HG03460 (cell line): ENCODE results near the gene TSC22D1.
"Not testable (repeated sequence)": the region's sequence is repeated elsewhere in the genome, so short reads cannot be mapped to it uniquely, and the experiment has no call there.

ENCODE experiments used
- ATAC-seq: cut with Tn5 transposase; IDR thresholded peaks from one replicate; pipeline ENCODE4 v1.9.1; 2021; ENCODE audit not compliant: unreplicated experiment

Gene TSC22D1

DNA sequence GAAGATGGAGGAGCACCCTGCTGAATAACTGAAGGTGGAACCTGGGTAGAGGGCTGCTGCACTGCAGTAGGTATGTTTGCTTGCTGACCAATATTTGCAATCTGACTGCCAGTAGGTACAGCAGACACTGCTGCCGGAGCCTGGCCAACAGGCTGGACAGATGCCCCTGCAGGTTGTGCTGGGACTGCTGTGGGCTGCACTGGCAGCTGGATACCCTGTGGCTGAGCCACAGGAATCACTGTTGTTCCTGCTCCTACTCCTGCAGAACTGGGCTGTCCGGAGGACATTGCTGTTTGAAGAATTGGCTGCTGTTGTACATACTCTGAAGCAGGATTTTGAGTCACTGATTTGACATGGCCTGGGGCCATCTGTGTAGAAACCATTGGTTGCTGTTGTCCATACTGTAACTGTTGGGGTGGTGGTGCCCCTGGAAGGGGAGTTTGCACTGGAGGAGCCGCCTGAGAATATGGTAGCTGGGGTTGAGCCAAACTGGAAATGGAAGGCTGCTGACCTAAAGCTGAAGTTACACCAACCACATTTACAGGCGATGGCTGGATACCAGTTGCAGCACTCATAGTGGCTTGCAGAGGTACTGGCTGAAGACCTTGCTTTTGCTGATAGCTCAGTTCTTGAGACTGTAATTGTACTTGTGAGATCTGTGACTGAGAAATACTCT lies 2.2 kb downstream of the TSC22D1 start:
- no peak for ATAC-seq

DNA sequence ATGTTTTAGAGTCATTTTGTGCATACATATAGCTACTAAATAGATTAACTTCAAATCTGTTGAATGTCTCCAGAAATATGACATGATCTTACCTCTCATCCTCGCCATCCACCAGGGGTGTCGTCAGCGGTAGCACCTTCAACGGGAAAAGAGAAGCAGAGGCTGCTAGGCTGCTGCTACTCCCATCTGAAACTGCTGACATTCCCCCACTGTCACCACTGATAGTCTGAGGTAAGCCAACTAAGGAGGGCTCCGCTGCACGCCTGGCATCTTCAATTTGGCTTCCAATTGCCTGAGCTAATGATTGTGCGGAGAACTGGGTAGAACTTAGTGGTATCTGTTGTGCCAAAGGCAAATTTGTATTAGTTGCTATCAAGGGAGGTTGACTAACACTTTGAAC lies 3.1 kb downstream of the TSC22D1 start:
- no peak for ATAC-seq

DNA sequence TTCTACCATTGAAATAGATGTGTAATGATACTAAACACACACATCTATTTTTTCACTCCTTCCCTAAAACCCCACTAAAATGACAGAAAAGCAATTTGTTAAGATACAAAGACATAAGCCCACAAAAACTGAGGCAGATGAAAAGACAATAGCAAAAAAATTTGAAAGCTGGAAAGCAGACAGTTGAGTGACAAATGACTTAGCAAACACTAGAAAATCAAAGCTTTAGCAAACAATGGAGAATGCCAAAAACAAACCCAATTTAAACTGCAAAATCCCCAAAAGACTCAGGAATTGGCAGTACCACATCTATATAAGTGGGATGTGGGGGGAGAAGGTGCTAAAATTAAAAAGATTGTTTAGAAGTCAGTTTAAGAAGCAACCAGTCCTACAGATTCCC lies 9.5 kb downstream of the TSC22D1 start:
- no peak for ATAC-seq

DNA sequence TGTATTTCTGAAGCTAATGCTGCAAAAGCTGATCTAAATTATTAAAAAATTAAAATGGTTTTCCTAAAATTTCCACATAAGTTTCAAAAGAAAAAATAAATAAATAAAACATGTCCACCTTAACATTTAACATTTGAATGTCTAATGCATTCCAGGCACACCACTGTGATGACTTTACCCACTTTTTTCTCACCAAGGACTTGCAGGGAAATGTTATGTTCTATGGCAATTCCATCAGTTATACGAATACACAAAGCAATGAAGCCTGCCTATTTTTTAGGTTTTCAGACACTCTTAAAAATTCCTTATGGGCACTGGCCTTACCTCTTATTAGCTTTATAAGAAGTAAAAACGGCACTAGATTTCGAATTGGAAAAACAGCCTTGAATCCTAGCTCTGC lies 10.2 kb downstream of the TSC22D1 start:
- ATAC-seq = no peak

DNA sequence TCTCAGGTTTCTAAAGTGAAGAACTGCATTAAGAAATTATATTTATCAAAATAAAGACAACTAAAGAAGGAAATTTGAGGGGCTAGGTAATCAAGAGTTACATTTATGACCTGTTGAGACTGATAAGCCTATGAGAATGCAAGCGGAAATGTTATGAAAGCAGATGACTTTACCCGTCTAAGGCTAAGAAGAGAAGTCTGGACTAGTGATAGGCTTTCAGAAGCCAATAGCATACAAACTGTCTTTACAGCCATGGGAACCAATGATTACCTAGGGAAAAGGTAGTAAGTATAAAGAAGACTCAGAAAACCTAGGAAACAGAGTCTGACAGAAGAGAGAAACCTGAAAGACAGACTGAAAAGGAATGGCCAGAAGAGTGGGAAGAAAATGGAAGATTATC lies 11.2 kb downstream of the TSC22D1 start:
- no peak for ATAC-seq

DNA sequence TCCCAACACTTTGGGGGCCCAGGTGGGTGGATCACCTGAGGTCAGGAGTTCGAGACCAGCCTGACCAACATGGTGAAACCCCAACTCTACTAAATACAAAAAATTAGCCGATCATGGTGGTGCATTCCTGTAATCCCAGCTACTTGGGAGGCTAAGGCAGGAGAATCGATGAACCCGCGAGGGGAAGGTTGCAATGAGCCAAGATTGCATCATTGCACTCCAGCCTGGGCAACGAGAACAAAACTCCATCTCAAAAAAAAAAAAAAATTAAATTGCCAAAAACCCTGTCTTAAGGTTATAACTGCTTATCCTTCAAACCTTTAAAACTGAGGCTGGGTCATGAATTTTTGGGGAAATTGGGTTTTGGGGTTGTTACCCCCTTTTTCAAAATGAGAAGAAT lies 13.3 kb downstream of the TSC22D1 start:
- ATAC-seq = not testable (repeated sequence)

DNA sequence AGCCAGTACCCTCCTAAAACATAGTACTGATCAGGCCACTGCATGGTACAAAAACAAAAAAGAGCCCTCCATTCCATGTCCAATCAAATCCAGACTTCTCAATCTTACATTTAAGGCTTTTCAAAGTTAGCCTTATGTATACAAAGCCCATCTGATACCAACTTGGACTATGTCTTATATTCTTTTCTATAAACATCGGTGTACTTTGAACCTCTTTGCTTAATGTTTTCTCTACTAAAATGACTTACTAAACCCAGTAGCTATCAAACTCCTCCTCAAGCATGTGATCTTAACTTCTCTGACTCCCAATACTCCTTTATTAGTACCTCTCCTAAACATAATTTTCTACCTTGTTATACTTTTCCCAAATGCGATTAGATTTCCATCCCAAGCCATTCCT lies 14.8 kb downstream of the TSC22D1 start:
- ATAC-seq = no peak

DNA sequence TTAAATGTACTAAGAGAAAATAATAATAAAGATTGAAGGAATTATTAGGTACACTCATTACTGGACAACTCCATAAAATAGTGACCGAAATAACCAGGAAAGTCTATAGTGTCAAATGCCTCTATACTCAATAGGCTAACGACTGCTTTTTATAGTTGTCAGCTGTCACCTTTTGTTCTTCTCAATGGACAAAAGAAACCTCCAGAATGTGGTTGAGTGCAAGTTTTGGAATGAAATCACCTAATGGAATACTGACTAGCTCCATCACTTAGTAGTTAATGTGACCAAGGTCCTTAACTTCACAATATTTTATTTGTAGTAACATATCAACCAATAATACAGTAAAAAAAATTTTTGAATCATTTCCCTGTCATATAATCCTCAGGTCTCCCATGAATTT lies 18.1 kb downstream of the TSC22D1 start:
- no peak for ATAC-seq

DNA sequence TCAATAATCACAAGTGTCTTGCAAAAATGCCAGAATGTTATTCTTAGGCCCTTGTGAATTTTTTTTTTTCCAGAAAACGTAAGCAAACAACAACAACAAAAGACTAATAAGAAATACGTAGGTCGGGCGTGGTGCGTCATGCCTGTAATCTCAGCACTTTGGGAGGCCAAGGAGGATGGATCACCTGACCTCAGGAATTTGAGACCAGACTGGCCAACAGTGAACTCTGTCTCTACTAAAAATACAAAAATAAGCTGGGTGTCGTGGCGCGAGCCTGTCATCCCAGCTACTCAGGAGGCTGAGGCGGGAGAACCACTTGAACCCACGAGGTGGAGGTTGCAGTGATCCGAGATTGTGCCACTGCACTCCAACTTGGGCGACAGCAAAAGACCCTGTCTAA lies 20.9 kb downstream of the TSC22D1 start:
- ATAC-seq = no peak

DNA sequence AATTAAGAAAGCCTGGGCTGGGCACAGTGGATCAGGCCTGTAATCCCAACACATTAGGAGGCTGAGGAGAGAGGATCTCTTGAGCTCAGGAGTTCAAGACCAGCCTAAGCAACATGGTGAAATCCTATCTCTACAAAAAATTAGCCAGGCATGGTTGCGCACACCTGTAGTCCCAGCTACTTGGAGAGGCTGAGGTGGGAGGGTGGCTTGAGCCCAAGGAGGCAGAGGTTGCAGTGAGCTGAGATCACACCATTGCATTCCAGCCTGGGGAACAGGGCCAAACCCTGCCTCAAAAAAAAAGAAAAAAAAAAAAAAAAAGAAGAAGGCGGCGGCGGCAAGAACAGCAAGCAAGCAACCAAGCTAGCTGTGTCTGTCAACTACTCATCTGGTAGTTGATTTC lies 26.7 kb downstream of the TSC22D1 start:
- no peak for ATAC-seq

DNA sequence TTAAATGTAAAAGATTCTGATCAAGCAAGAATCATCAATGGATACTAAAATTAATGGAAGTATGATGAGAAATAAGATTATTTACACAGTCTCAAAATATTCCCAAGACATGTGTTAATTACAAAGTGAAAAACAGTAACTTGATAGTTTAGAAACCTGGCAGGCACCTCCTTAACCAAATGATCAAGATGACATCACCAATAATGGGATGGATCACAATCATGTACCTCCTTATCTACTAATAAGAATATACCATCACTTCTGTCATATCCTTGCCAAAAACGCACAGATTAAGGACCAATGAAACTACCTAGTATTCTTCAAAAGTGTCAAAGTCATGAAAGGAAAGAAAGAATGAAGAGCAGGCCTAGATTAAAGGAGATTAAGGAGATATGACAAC lies 30.0 kb downstream of the TSC22D1 start:
- no peak for ATAC-seq

DNA sequence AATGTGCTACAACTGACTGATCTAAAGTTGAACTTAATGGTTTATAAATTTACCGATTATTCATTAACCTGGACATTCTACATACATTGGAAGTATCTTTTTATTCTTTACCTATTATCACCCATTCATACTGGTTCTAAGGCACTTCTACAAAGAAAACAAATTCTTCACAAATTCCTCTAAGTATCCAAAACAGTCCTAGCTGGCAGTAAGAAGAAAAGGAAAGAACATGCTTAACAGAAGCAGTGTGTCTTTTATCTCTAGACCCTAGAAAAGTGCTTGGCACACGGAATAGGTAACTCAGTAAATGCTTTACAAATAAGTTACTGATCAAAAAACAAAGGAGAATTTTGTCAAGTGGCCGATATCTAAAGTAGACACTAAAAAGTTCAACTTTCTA lies 32.8 kb downstream of the TSC22D1 start:
- ATAC-seq = no peak

DNA sequence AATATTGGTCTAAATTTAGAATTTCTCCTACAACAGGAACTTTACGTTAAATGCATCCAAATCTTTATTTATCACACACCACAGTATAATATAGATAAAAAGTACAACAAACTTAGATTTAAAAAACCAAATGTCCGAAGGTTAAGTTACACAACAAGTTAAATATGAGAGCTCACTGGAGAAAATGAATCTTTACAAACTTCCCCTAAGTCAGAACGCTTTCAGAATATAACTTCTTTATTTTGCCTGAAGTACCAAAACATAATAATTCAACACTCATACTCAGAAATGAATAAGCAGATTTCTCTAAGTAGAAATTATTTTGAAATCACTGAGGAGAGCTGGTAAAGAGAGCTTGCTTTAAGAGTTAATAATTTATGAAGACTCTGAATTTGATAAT lies 33.8 kb downstream of the TSC22D1 start:
- ATAC-seq = no peak

DNA sequence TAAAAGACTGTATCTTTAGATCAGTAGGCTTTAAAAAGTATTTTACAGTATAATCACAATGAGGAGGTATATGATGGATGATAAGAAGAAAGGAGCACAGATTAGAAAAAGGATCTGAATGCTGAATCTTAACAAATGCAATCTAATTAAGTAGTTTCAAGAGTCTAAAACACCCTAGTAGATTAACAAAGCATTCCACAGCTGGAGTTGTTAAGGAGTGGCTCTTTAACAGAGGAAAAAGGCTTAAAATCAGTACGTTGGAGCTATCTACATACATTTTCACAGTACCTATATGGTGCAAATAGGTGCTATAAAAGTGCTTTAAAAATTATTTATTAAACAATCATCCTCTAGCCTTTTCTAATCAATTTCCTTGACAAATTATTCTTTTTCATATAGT lies 34.5 kb downstream of the TSC22D1 start:
- no peak for ATAC-seq

DNA sequence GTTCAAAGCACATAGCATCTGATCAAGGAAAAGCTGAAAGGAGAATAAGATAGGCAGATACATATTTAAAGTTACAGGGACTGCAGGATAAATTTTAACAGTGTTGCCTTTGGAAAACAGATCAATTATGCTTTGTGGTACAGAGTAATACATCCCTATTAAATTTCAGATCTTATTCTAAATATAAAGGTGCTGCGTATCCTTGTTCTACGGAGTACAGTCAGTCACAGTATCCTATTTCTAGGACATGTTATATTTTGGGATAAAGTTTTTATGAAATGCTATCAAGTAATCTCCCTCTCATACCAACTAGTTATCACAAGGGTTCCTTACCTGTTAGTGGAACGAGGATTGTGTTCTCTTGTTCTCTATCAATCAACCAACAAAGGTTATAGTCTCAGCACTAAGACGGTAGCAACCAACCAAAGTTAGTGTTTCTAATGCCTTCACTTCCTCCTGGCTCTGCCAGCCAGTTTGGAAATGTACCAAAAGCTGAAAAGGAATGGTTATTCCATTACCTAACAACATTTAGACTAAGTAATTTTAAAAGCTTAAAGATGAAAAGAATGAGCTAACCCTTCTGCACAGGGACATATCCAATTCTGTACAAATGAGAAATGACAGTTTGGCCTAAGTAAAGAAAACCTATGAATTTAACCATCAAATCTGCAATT lies 35.2 kb downstream of the TSC22D1 start:
- no peak for ATAC-seq

DNA sequence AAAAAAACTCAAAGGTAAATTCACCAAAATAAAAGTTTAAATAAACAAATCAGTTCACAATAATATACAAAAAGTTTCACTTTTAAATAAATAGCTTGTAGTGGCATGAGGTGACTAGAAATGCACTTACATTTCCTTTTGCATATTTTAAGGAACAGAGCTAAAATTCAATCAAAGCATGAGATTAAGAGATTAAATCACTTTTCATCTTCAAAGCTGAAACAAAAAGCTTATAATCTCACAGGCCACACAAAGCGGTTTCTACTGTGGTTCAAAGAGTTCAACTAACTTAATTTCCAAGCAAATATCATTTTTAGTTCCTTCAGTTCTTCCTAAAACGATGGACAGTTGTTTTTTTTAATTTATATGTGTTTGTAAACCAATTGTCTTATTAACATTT lies 38.9 kb downstream of the TSC22D1 start:
- ATAC-seq = no peak

DNA sequence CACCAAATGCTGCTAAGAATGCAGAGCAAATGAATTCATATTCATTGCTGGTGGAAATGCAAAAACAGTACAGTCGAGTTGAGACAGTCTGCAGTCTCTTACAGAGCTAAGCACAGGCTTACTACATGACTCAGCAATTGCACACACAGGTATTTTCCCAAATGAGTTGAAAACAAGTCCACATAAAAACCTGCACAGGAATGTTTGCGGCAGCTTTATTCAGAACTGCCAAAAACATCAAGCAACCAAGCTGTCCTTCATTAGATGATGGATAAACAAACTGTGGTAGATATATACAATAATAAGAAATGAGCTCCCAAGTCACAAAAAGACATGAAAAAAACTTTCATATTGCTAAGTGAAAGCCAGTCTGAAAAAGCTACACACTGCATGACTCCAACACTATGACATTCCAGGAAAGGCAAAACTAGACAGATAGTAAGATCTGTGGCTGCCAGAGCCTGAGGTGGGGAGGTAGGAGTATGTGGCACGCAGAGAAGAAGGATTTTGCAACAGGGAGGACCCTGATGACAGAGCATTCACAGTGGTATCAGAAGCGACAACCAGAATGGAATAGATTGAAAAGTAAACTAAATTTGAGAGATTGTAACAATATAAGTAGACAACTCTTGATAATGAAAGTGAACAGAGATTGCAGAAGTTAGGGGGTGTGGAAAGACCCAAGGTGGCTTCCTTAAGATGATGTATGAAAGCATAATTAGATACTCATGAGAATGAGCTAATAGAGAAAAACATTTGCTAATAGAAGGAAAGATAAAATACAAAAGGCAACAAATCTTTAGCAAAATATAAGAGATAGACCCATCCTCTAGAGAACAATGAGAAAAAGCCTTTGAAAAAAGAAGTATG lies 52.7 kb downstream of the TSC22D1 start:
- ATAC-seq = no peak

DNA sequence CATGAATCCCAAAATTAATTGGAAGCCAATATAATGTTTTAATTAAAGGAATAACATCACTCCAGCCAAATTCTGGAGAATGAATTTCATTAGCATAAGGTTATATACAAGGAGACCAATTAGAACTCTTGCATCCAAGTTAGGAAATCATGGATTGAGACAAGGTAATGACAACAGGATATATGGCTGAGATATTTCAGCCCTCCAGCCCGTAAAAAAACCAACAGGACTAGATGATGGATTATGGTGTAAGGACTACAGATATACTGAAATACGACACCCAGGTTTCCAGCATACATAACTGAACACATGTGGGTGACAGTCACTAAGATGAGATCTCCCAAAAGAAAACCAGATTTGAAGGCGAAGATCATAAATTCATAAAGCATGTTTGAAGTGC lies 56.5 kb downstream of the TSC22D1 start:
- ATAC-seq = no peak

DNA sequence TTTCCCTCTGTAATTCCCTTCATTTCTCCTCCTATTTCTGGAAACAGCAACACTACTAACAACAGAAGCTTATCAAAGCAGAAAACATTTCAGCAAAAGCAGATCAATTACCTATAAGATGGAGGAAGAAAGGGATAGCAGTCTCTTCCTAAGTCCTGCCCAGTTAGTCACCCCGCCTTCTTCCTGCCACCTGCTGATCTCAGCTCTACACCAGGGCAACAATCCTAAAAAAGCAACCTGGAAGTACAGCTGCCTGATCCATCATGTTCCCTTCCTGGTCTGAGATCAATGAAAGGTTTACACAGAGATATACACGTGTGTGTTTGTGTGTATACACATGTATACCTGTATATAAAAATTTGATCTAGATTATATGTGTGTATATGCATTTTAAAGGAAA lies 59.4 kb downstream of the TSC22D1 start:
- ATAC-seq = no peak

DNA sequence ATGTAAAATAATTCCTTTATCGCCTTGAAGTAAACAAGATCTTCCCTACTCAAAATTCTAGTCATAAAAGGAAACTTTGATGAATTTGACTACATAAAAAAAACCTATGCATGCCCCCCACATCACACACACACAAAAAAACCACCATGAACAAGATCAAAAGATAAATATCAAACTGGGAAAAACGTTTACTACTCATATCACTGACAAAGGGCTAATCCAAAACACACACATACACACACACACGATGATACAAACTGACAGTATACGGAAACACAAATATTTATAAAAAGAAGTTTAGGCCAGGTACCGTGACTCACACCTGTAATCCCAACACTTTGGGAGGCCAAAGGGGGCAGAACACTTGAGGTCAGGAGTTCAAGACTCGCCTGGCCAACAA lies 61.9 kb downstream of the TSC22D1 start:
- no peak for ATAC-seq

DNA sequence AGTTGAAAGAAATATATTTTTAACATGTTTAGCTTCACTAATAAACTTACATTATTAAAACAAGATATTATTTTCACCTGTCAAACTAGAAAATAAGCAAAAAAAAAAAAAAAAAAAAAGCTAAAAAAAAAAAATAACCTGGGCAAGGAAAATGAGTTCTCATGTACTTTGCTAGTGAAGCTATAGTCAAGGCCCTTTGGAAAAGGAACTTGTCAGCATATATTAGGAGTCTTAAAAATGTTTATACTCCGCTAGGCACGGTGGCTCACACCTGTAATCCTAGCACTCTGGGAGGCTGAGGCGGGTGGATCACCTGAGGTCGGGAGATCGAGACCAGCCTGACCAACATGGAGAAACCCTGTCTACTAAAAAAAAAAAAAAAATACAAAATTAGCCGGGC lies 66.3 kb downstream of the TSC22D1 start:
- ATAC-seq = not testable (repeated sequence)

DNA sequence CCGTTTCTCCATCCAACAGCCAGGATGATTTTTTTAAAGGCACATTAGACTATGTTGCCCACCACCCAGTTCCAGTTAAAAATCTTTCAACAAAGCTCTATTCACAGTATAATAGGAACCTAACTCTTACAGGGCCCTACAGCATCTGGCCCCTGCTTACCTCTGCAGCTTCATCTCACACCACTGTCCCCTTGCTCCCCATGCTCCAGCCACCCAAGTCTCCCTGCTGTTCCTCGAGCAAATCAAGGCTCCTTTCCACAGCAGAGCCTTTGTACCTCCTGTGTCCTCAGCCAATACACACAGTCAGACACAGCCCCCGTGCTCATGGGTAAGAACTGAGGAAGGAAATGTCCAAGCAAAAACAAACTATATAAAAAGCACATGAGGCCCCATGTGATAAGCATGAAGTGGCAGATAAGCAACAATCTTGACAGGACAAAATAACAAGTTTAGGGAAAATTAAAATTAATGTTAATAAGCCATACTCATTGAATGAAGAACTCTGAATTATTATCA lies 67.5 kb downstream of the TSC22D1 start:
- ATAC-seq = no peak
